H1 (cell line): ENCODE data around the gene NEDD4L. TPM values are rescaled to one million over a fixed set of nuclear protein-coding genes. Genes with fewer than 3 reads are reported as not detected.

Experiments
- CTCF ChIA-PET: fragments of 300-600 bp; sonication (Branson Sonifier 250); formaldehyde crosslinking; loops from one replicate; lab custom pipeline; 2021; ENCODE audit not compliant: partially characterized antibody; lab: Charles Lee
- POLR2A ChIA-PET: fragments of 300-600 bp; sonication (Branson Sonifier 250); formaldehyde crosslinking; loops from one replicate; lab custom pipeline; 2021; ENCODE audit warnings: inconsistent platforms; ENCODE audit not compliant: partially characterized antibody; lab: Charles Lee
- DNase-seq, 2 experiments: peaks; one replicate each; pipeline versions ENCODE4 v3.0.0 to v3.0.0-alpha.2; 2010 to 2022; ENCODE audit warnings: low spot score in 2 of 2, low read depth in 1 of 2, mixed read lengths in 1 of 2
- FAIRE-seq: peaks from 2 replicates; lab custom pipeline; 2011; peaks lifted over from hg19 to GRCh38; lab: Jason Lieb, UNC
- H2AFZ ChIP-seq: 2 replicates; pipeline ENCODE4 v1.8.1; 2012; ENCODE audit warnings: low read length, inconsistent platforms
- H2AK5ac ChIP-seq: 2 replicates; pipeline ENCODE4 v1.6.1; 2013; ENCODE audit warnings: low read depth, low read length
- H2BK120ac ChIP-seq: replicated peaks from 2 replicates; pipeline ENCODE3; 2013; ENCODE audit warnings: low read depth, low read length, inconsistent platforms
- H2BK12ac ChIP-seq: 2 replicates; pipeline ENCODE4 v1.6.1; 2013; ENCODE audit warnings: low read depth, low read length
- H2BK15ac ChIP-seq: 2 replicates; pipeline ENCODE4 v1.6.1; 2013; ENCODE audit warnings: low read length
- H2BK20ac ChIP-seq: 2 replicates; pipeline ENCODE4 v1.6.1; 2013; ENCODE audit warnings: low read length
- H2BK5ac ChIP-seq: 2 replicates; pipeline ENCODE4 v1.6.1; 2013; ENCODE audit warnings: low read depth, low read length
- H3K14ac ChIP-seq: 2 replicates; pipeline ENCODE4 v1.6.1; 2013; ENCODE audit warnings: inconsistent platforms; ENCODE audit not compliant: insufficient read length
- H3K18ac ChIP-seq: 2 replicates; pipeline ENCODE4 v1.6.1; 2013; ENCODE audit warnings: low read length; ENCODE audit errors: extremely low read depth
- H3K23ac ChIP-seq: 2 replicates; pipeline ENCODE4 v1.6.1; 2013; ENCODE audit warnings: inconsistent platforms; ENCODE audit not compliant: insufficient read length
- H3K23me2 ChIP-seq: 2 replicates; pipeline ENCODE4 v1.6.1; 2013; ENCODE audit warnings: low read depth, low read length
- H3K27ac ChIP-seq: 2 replicates; pipeline ENCODE4 v1.6.1; 2011; ENCODE audit warnings: low read depth, low read length, inconsistent platforms
- H3K27me3 ChIP-seq, 4 experiments: replicated peaks in 1 of 4; 1 replicate in 1 of 4; 2 replicates in 3 of 4; pipeline versions ENCODE4 v1.6.1 to v1.8.1; 2011 to 2013; ENCODE audit warnings: low read length in 3 of 4, mild to moderate bottlenecking in 3 of 4, inconsistent platforms in 2 of 4, mixed read lengths in 2 of 4, moderate library complexity in 1 of 4; ENCODE audit not compliant: control insufficient read depth in 3 of 4, insufficient read depth in 3 of 4; ENCODE audit errors: extremely low read depth in 1 of 4
- H3K36me3 ChIP-seq, 4 experiments: 2 replicates each; pipeline versions ENCODE4 v1.6.1 to v1.8.1; 2011 to 2013; ENCODE audit warnings: mild to moderate bottlenecking in 4 of 4, low read length in 3 of 4, moderate library complexity in 2 of 4, control low read depth in 1 of 4, inconsistent platforms in 1 of 4; ENCODE audit not compliant: insufficient read depth in 4 of 4, control insufficient read depth in 2 of 4
- H3K4ac ChIP-seq: replicated peaks from 2 replicates; pipeline ENCODE3; 2013; ENCODE audit warnings: low read length, low read depth, mixed read lengths, inconsistent platforms; ENCODE audit not compliant: insufficient read length
- H3K4me1 ChIP-seq, 4 experiments: replicated peaks in 1 of 4; 1 replicate in 1 of 4; 2 replicates in 3 of 4; pipeline versions ENCODE4 v1.6.1 to v1.8.1; 2011 to 2013; ENCODE audit warnings: low read length in 3 of 4, inconsistent platforms in 2 of 4, mixed read lengths in 1 of 4; ENCODE audit not compliant: insufficient read depth in 4 of 4, control insufficient read depth in 3 of 4
- H3K4me2 ChIP-seq, 2 experiments: 2 replicates each; pipeline versions ENCODE4 v1.6.1 to v1.8.1; 2011 to 2013; ENCODE audit warnings: low read depth in 2 of 2, low read length in 2 of 2, control low read depth in 1 of 2, inconsistent platforms in 1 of 2, mild to moderate bottlenecking in 1 of 2; ENCODE audit not compliant: insufficient read depth in 1 of 2
- H3K4me3 ChIP-seq, 4 experiments: fragments of 200-600, 300-600 bp in 1 of 4; sonication (generic), shearing (Covaris generic), sonication (Bioruptor Twin) in 1 of 4; 2 replicates each; pipeline versions ENCODE4 v1.5.1 to v1.8.1; 2011 to 2016; ENCODE audit warnings: low read length in 4 of 4, low read depth in 3 of 4, control low read depth in 2 of 4, inconsistent platforms in 2 of 4, mild to moderate bottlenecking in 2 of 4, mixed read lengths in 1 of 4, moderate library complexity in 1 of 4; ENCODE audit not compliant: insufficient read depth in 2 of 4; ENCODE audit errors: extremely low read depth in 1 of 4
- H3K56ac ChIP-seq: replicated peaks from 2 replicates; pipeline ENCODE3; 2013; ENCODE audit warnings: low read depth, mild to moderate bottlenecking, mixed read lengths, low read length, inconsistent platforms; ENCODE audit not compliant: insufficient read length
- H3K79me1 ChIP-seq: 2 replicates; pipeline ENCODE4 v1.6.1; 2013; ENCODE audit warnings: low read depth, low read length, control low read depth
- H3K79me2 ChIP-seq, 2 experiments: 2 replicates each; pipeline versions ENCODE4 v1.6.1 to v1.8.1; 2012 to 2013; ENCODE audit warnings: low read length in 2 of 2, mild to moderate bottlenecking in 2 of 2, inconsistent platforms in 1 of 2; ENCODE audit not compliant: insufficient read depth in 2 of 2, control insufficient read depth in 1 of 2
- H3K9ac ChIP-seq, 4 experiments: replicated peaks in 1 of 4; 1 replicate in 1 of 4; 2 replicates in 3 of 4; pipeline versions ENCODE4 v1.6.1 to v1.8.1; 2011 to 2013; ENCODE audit warnings: low read depth in 3 of 4, low read length in 3 of 4, control low read depth in 2 of 4, mild to moderate bottlenecking in 2 of 4, moderate library complexity in 2 of 4, inconsistent platforms in 1 of 4; ENCODE audit errors: extremely low read depth in 1 of 4
- H3K9me3 ChIP-seq, 2 experiments: 2 replicates each; pipeline versions ENCODE4 v1.6.1 to v1.8.1; 2012 to 2013; ENCODE audit warnings: mild to moderate bottlenecking in 2 of 2, moderate library complexity in 2 of 2, control low read depth in 1 of 2, inconsistent platforms in 1 of 2, low read depth in 1 of 2, low read length in 1 of 2, mixed read lengths in 1 of 2; ENCODE audit not compliant: insufficient read depth in 2 of 2
- H4K20me1 ChIP-seq, 2 experiments: replicated peaks in 1 of 2; 2 replicates each; pipeline versions ENCODE3 to v1.8.1; 2011 to 2013; ENCODE audit warnings: inconsistent platforms in 2 of 2, low read length in 2 of 2, mild to moderate bottlenecking in 1 of 2; ENCODE audit not compliant: insufficient read depth in 2 of 2, control insufficient read depth in 1 of 2
- H4K5ac ChIP-seq: 2 replicates; pipeline ENCODE4 v1.6.1; 2013; ENCODE audit warnings: low read length, low read depth, mixed read lengths, inconsistent platforms; ENCODE audit not compliant: insufficient read length
- H4K8ac ChIP-seq: 2 replicates; pipeline ENCODE4 v1.8.0; 2013; ENCODE audit warnings: mild to moderate bottlenecking, moderate library complexity, low read length, inconsistent platforms; ENCODE audit not compliant: insufficient read depth; ENCODE audit errors: extremely low read depth
- H4K91ac ChIP-seq: replicated peaks from 2 replicates; pipeline ENCODE3; 2013; ENCODE audit warnings: low read length, mixed read lengths, inconsistent platforms; ENCODE audit not compliant: insufficient read length
- BRCA1 ChIP-seq: IDR thresholded peaks from 2 replicates; pipeline ENCODE4 v1.6.1; 2012; ENCODE audit warnings: low read depth, low read length, improper control_type of control experiment
- KDM5A ChIP-seq: fragments of 200-600 bp; IDR thresholded peaks from 2 replicates; pipeline ENCODE4 v1.7.1; 2012; ENCODE audit warnings: mild to moderate bottlenecking, low read length, inconsistent platforms, mixed read lengths
- polyA plus RNA-seq, 7 experiments: library from polyadenylated mRNA; depleted of rRNA in 3 of 7; stranded (reverse) in 5 of 7; unstranded in 2 of 7; fragments of >200 nt in 5 of 7; fragments of 200-250 nt in 2 of 7; gene quantifications; 1 replicate in 5 of 7; 2 replicates in 1 of 7; 4 replicates in 1 of 7; pipeline versions ENCODE4 v1.2.1 to v1.2.3, GENCODE V29; 2011 to 2013; ENCODE audit warnings: missing spikeins in 2 of 7, mixed read lengths in 2 of 7
- total RNA-seq: library from RNA; stranded (reverse); fragmentation: NEBNext Ultra II Directional; extraction: Animal tissue kit (Norgen Biotek cat#: 25700); gene quantifications from 2 replicates; pipeline ENCODE4 v1.2.1, GENCODE V29; 2021
- TF ChIP-seq, protein P1 (sequence below): IDR thresholded peaks from 2 replicates; pipeline ENCODE4 v1.6.1; 2012; ENCODE audit warnings: inconsistent platforms

NEDD4L gene
- total and polyA plus RNA-seq, 2 of the 8 experiments (the other 6 are each of a cell fraction or from before 2014, with no cell fraction given) = 37.3 to 69.8 TPM

DNA sequence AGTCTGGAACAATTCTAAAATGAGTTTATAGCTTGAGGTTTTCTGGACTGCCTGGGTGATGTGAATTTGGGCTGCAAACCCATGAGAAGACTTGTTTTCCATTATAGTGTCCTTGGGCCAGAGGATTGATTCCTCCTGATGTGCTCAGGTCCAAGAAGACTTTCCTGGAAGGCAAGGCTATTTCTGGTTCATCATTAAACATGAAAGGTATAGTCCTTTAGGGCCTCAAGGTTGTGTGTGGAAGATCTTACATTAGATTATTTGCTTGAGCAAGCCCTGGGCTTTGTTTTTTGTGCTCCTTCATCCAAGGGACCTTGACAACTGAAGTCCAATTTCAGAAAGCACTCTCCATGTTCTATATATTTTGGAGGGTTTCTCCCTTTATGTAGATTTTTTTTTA is 26.8 kb upstream of the NEDD4L start:
- Histone ChIP-seq H3K18ac (no peak overlapping the region), H4K8ac (no peak overlapping the region), H2BK12ac (no peak overlapping the region), H4K91ac (no peak overlapping the region), H4K20me1 (no peaks in the 10 kb centered on the region), H3K79me2 (no peaks in the 10 kb centered on the region), H2AFZ (no peak overlapping the region), H3K4me1 (peaks cover 0 to 10% (median 0%) of the 10 kb centered on the region in 4 experiments; a peak in 2 of 7 replicates), H2BK120ac (no peak overlapping the region), H3K23ac (no peak overlapping the region), H2BK20ac (no peak overlapping the region), H3K23me2 (no peaks in the 10 kb centered on the region), H3K79me1 (no peaks in the 10 kb centered on the region), H2BK15ac (no peak overlapping the region), H3K27me3 (no peaks in the 10 kb centered on the region), H3K4me3 (no peak overlapping the region), H3K9me3 (peaks cover 2 to 3% of the 10 kb centered on the region in 2 experiments; a peak in 1 of 4 replicates), H2AK5ac (no peak overlapping the region), H2BK5ac (no peak overlapping the region), H3K56ac (no peak overlapping the region), H4K5ac (no peak overlapping the region), H3K36me3 (no peaks in the 10 kb centered on the region), H3K27ac (no peak overlapping the region), H3K9ac (no peak overlapping the region), H3K4ac (no peak overlapping the region), H3K14ac (no peak overlapping the region), H3K4me2 (no peak overlapping the region)
- FAIRE-seq (no peak), DNase-seq (no peak)
- ChIA-PET CTCF (no interaction called here), POLR2A (no interaction called here)
- TF ChIP-seq BRCA1 (no peak), KDM5A (no peak)
- TF ChIP-seq, protein P1, sequence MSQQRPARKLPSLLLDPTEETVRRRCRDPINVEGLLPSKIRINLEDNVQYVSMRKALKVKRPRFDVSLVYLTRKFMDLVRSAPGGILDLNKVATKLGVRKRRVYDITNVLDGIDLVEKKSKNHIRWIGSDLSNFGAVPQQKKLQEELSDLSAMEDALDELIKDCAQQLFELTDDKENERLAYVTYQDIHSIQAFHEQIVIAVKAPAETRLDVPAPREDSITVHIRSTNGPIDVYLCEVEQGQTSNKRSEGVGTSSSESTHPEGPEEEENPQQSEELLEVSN = no peak
